Heart left ventricle (tissue), 16 donors: ENCODE data around the gene HMG20A. TPM values are rescaled to one million over a fixed set of nuclear protein-coding genes. Genes with fewer than 3 reads are reported as not detected.
A peak's percentile ranks its signal among the peaks of the same experiment; 100 is the strongest.

Experiments used
- ATAC-seq, 4 donors: fragments of 200-7000 bp; cut with Tn5 transposase; one replicate each; pipeline ENCODE4 v1.9.1; 2020 to 2022; ENCODE audit warnings: moderate library complexity in 4 of 4, mild to moderate bottlenecking in 3 of 4, moderate number of reproducible peaks in 1 of 4
- DNase-seq, 5 donors: peaks; one replicate each; pipeline ENCODE4 v3.0.0-alpha.2; 2020
- H3K27ac ChIP-seq, 12 donors: fragments of 200-600 bp; sonication (generic) in 4 of 12; one replicate each; pipeline versions ENCODE4 v1.5.0 to v1.8.0; 2016 to 2022; ENCODE audit warnings: mild to moderate bottlenecking in 2 of 12
- H3K27me3 ChIP-seq, 9 donors: fragments of 200-600 bp; sonication (generic) in 2 of 9; one replicate each; pipeline versions ENCODE4 v1.5.1 to v1.8.0; 2016 to 2022; ENCODE audit warnings: mild to moderate bottlenecking in 3 of 9
- H3K36me3 ChIP-seq, 9 donors: fragments of 200-600 bp; sonication (generic) in 2 of 9; one replicate each; pipeline versions ENCODE4 v1.5.0 to v1.8.0; 2018 to 2022; ENCODE audit warnings: mild to moderate bottlenecking in 2 of 9
- H3K4me1 ChIP-seq, 12 donors: fragments of 200-600 bp; sonication (generic) in 4 of 12; one replicate each; pipeline versions ENCODE4 v1.5.0 to v1.8.0; 2016 to 2022; ENCODE audit warnings: mild to moderate bottlenecking in 3 of 12
- H3K4me3 ChIP-seq, 12 donors: fragments of 200-600 bp; sonication (generic) in 4 of 12; one replicate each; pipeline versions ENCODE4 v1.5.0 to v1.8.0; 2017 to 2022; ENCODE audit warnings: mild to moderate bottlenecking in 9 of 12, moderate library complexity in 4 of 12
- H3K9me3 ChIP-seq, 12 donors: fragments of 200-600 bp; sonication (generic) in 4 of 12; one replicate each; pipeline versions ENCODE4 v1.5.0 to v1.8.0; 2016 to 2022; ENCODE audit warnings: mild to moderate bottlenecking in 1 of 12
- POLR2A ChIP-seq, 2 donors: fragments of 450-650 bp; IDR thresholded peaks; one replicate each; pipeline ENCODE4 v1.6.1; 2017; ENCODE audit warnings: antibody characterized with exemption in 2 of 2, mild to moderate bottlenecking in 2 of 2, moderate library complexity in 2 of 2
- WGBS, 4 donors: extraction: QIAGEN DNeasy Blood & Tissue Kit in 2 of 4; methylation state at CpG; one replicate each; pipeline versions ENCODE4 v1.1.5 to v1.1.7; 2013 to 2018; 5-methylcytosine and 5-hydroxymethylcytosine counted together
- intact Hi-C, 10 donors: fragments of 100-400 bp; cut with DNase I; formaldehyde crosslinking; loops; one replicate each; pipeline versions ENCODE4 v1.11.1 to v1.14.2; 2022
- polyA plus RNA-seq, 2 donors: library from polyadenylated mRNA; stranded (reverse); fragments of 200-250 nt; gene quantifications; one replicate each; pipeline ENCODE4 v1.2.3, GENCODE V29; 2013
- total RNA-seq, 9 donors: library from RNA; depleted of rRNA in 2 of 9; stranded (reverse); fragments of >200 nt in 2 of 9; fragmentation: NEBNext Ultra II Directional in 3 of 9; extraction: Animal tissue kit (Norgen Biotek cat#: 25700) in 3 of 9; gene quantifications; one replicate each; pipeline versions ENCODE4 v1.1.0 to v1.2.4, GENCODE V29; 2016 to 2023
- TF ChIP-seq, protein P1 (sequence below), 12 donors: fragments of 200-600 bp; sonication (generic) in 4 of 12; IDR thresholded peaks; one replicate each; pipeline versions ENCODE4 v1.5.0 to v1.8.0; 2018 to 2022; ENCODE audit warnings: antibody characterized with exemption in 12 of 12, mild to moderate bottlenecking in 5 of 12
- donor health status: ischemic (EF 13 %, LVEDD 7.1; RV severe dilation, severe dysfunction).
- donor health status: healthy with polysubstance abuse.
- donor health status: DM: no; HTN: yes; CAD: no.
- donor health status: DM: no; HTN: no; CAD: no.
- donor health status: ischemic (EF 25% LVEDD 6.9; RV normal size, moderate dysfunction).
- donor health status: ischemic (EF 25% LVEDD 5.7; RV mildly dilated, moderate dysfunction).
- donor health status: healthy.
- donor health status: DM: yes; HTN: yes; CAD: no.
- donor health status: ischemic (EF 35%, LVEDD 5.7; RV mildly dilated, moderate dysfunction).
- donor health status: nonischemic (EF 11% LVEDD 7.7; RV severe dilation, severe dysfunction).
- donor health status: DM: yes; HTN: yes; CAD: no.
- donor health status: PGD.
- donor health status: ischemic (EF 29% LVEDD 5.4; RV normal size, mild dysfunction).
- donor health status: nonischemic (EF 23%, LVEDD 6.1; RV moderate dilation, normal function).

The HMG20A gene
- total and polyA plus RNA-seq, 11 donors = 14.8 to 54.1 (median 32.0) TPM

DNA sequence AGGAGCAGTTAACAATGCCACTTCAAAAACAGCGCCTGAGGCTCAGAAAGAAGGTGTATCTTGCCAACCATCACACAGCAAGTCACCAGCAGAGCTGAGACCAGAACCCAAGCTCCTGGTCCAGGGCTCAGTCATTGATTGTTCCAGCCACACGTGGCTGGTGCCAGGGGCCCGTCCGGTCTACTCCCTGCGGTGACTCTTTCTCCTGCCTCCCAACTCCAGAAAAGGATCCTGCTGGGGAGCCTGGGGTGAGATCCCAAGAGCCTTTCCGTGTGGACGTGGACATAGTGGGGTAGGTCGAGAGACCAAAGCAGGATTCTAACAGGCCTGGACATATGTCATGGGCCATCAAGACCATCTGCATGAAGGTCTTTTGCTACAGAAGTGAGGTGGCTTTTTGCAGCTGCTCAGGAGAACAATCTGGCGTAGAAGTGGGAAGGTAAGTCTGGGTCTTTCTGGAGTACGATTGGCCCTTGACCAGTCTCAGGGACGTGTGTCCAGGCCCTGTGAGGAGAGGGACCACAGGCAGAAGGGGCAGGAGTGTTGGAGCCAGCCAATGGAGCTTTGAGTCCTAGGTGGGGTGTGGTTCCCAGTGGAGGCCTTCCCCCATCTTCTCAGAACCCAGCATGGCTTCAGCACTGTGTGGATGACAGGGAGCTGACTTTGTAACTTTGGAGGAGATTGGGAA, 105.4 kb downstream of the HMG20A start:
- DNase-seq = peak in 1 of 5 donors; percentile 4

DNA sequence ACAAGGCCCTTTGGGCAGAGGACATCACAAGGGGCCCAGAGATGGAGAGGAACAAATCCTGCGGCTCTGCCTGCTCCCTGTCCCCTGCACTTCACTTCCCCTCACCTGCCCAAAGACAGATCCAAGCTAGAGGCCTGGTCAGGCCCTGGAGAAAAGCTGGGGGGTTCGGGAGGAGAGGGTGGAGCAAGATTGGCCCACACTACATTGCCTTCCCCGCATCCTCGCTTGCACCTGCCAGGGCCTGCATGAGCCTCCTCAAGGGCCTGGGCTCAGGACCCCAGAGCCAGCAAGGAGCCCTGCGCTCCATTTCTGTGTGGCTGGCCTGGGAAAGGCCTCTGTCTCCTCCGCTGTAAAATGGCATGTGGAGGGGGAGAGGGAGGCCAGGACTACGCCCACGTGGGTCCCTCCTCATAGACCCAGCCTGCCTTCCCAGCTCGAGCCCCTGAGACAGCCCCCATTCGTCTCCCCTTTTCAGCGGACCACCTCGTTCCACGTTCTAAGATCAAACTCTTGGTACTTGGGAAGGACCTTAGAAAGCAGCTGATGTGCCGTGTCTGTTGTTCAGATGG, 106.0 kb downstream of the HMG20A start:
- peaks cover 0 to 36% (median 22%) of the 10 kb centered on the region in 12 donors for H3K4me1 ChIP-seq
- no peak overlapping the region for H3K4me3 ChIP-seq
- H3K27ac ChIP-seq = peak overlapping the region in 9 of 12 donors; percentile 46 to 77 (median 58)
- H3K27me3 ChIP-seq = no peaks in the 10 kb centered on the region
- ATAC-seq (no peak), DNase-seq (no peak)
- no peak for TF ChIP-seq POLR2A (IDR thresholded peaks at IDR 0.05)
- TF ChIP-seq, protein P1, sequence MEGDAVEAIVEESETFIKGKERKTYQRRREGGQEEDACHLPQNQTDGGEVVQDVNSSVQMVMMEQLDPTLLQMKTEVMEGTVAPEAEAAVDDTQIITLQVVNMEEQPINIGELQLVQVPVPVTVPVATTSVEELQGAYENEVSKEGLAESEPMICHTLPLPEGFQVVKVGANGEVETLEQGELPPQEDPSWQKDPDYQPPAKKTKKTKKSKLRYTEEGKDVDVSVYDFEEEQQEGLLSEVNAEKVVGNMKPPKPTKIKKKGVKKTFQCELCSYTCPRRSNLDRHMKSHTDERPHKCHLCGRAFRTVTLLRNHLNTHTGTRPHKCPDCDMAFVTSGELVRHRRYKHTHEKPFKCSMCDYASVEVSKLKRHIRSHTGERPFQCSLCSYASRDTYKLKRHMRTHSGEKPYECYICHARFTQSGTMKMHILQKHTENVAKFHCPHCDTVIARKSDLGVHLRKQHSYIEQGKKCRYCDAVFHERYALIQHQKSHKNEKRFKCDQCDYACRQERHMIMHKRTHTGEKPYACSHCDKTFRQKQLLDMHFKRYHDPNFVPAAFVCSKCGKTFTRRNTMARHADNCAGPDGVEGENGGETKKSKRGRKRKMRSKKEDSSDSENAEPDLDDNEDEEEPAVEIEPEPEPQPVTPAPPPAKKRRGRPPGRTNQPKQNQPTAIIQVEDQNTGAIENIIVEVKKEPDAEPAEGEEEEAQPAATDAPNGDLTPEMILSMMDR (IDR thresholded peaks at IDR 0.05) = no peak
- H3K36me3 ChIP-seq = no peaks in the 10 kb centered on the region
- intact Hi-C loops = no loop called here
- H3K9me3 ChIP-seq = no peaks in the 10 kb centered on the region
- whole genome bisulfite sequencing, 4 donors = 86 to 90% (median 88%) methylated on average over 13 to 14 of the region's 14 CpGs

More for the DNA sequence above, 105.4 kb downstream of the HMG20A start:
- Histone ChIP-seq H3K36me3 (no peaks in the 10 kb centered on the region), H3K27ac (peak overlapping the region in 3 of 12 donors; percentile 71 to 77 (median 74)), H3K4me3 (no peak overlapping the region), H3K9me3 (no peaks in the 10 kb centered on the region), H3K4me1 (peaks cover 0 to 36% (median 22%) of the 10 kb centered on the region in 12 donors), H3K27me3 (no peaks in the 10 kb centered on the region)
- intact Hi-C loops = no loop called here
- WGBS, 4 donors = 87 to 96% (median 92%) methylated on average over 10 to 11 of the region's 11 CpGs
- ATAC-seq = no peak
- TF ChIP-seq POLR2A (IDR thresholded peaks at IDR 0.05) = no peak
- TF ChIP-seq, protein P1 (IDR thresholded peaks at IDR 0.05) = no peak

DNA sequence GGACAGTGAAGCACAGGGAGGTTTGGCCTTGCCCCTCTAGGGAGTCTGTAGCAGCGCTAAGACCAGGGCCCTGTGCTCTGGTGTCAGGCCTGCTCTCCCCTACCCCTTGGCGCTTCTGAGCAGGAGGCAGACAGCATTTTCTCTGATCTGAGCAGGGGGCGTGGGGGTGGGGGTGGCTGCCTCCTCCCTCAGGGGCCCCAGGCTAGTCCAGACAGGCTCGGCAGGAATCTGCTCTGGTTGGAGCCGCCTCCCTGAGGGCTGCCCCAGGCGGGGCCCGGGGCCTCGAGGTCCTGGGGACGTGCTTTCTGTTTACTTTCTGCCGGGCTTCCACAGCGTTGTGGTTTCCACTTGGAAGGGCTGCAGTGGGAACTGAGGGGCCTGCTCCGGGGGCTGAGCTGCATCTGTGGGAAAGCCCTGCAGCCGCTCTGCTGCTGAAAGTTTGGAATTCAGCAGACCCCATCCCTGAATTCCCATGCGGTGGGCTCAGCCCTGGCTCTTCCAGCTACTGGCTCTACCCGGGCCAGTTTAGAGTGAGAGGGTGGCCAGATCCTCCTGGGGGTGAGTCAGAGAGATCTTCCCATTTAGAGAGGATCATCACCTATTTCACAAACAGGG, 106.6 kb downstream of the HMG20A start:
- Histone ChIP-seq H3K36me3 (no peaks in the 10 kb centered on the region), H3K4me1 (peaks cover 0 to 36% (median 22%) of the 10 kb centered on the region in 12 donors), H3K27ac (peak overlapping the region in 10 of 12 donors; percentile 35 to 77 (median 57)), H3K9me3 (no peaks in the 10 kb centered on the region), H3K4me3 (no peak overlapping the region), H3K27me3 (no peaks in the 10 kb centered on the region)
- intact Hi-C loops = no loop called here
- TF ChIP-seq, protein P1 (IDR thresholded peaks at IDR 0.05) = no peak
- TF ChIP-seq POLR2A (IDR thresholded peaks at IDR 0.05) = no peak
- ATAC-seq (peak; percentile 36 to 68 (median 53)), DNase-seq (peak in 4 of 5 donors; percentile 45 to 83 (median 51))
- 44 to 71% (median 53%) methylated on average over 3 to 15 of the region's 15 CpGs for WGBS, 4 donors

DNA sequence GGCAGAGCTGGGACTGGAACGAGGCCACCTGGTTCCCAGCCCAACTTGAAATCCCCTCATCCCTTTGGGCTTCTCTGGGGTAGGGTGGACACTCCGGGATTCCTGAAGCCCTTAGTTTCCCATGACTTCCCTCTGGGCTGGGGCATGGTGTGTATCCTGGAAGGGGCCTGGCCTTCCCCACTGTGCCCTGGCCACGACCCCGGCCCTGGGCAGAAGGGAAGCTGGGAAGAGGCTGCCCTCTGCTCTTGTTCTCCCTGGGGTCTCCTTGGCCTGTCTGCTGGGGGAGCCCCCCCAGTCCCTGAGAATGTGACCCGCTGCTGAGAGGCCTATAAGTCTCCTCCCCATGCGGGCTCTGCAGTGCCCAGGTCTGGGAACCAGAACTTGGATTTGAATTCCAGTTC, 107.1 kb downstream of the HMG20A start:
- H3K27ac ChIP-seq = peak overlapping the region in 10 of 12 donors; percentile 36 to 77 (median 58)
- TF ChIP-seq POLR2A (IDR thresholded peaks at IDR 0.05) = no peak
- TF ChIP-seq, protein P1 (IDR thresholded peaks at IDR 0.05) = no peak
- peak in 3 of 4 donors; percentile 16 to 43 (median 33) for ATAC-seq
- 73 to 80% (median 76%) methylated on average over 2 to 6 of the region's 6 CpGs for WGBS, 4 donors
- no peak overlapping the region for H3K4me3 ChIP-seq
- peak in 3 of 5 donors; percentile 36 to 73 (median 41) for DNase-seq
- H3K9me3 ChIP-seq = no peaks in the 10 kb centered on the region
- intact Hi-C loops = no loop called here
- H3K27me3 ChIP-seq = no peaks in the 10 kb centered on the region
- no peaks in the 10 kb centered on the region for H3K36me3 ChIP-seq
- H3K4me1 ChIP-seq = peaks cover 0 to 36% (median 22%) of the 10 kb centered on the region in 12 donors
